GM12872 (cell line): ENCODE data around the gene ACOT7.
A peak's percentile ranks its signal among the peaks of the same experiment; 100 is the strongest.

ENCODE experiments used
- CTCF ChIP-seq: IDR thresholded peaks from 3 replicates; pipeline ENCODE4 v1.5.1; 2011; ENCODE audit warnings: low read depth, mild to moderate bottlenecking, low read length, moderate library complexity; ENCODE audit not compliant: insufficient read depth

Gene ACOT7

GRCh38 chr1:6424619-6425593, 31.3 kb upstream of the ACOT7 start, which contains the start of gene ESPN:
Gene ESPN, plus strand, starts transcription at chr1:6424776. Its CDS starts 180 bp downstream, at chr1:6424956.
- TF ChIP-seq CTCF: no peak

- no peak for TF ChIP-seq CTCF
These were observed 30.5 kb upstream of the ACOT7 start for GRCh38 chr1:6424000-6424565.

GRCh38 chr1:6423321-6423999, 29.9 kb upstream of the ACOT7 start:
- TF ChIP-seq CTCF: peak; percentile 90

- no peak for TF ChIP-seq CTCF
These were observed 27.7 kb upstream of the ACOT7 start for GRCh38 chr1:6421266-6421665.

- TF ChIP-seq CTCF: no peak
These were observed 27.0 kb upstream of the ACOT7 start for GRCh38 chr1:6420454-6421042.

GRCh38 chr1:6419804-6420453, 26.4 kb upstream of the ACOT7 start, which contains the start of gene HES2:
Gene HES2, minus strand, starts transcription at chr1:6419919. Its CDS starts 99 bp downstream, at chr1:6419820.
- TF ChIP-seq CTCF: no peak
